ENCODE results near the gene CIB1. TPM values are rescaled to one million over a fixed set of nuclear protein-coding genes. Genes with fewer than 3 reads are reported as not detected.

CIB1 gene
- total RNA-seq, 1 experiment from 2014 or later = 23.0 TPM

- Histone ChIP-seq H3K4me1 (ENCODE audit: insufficient read depth, low read length) (no peaks in the 10 kb centered on the region), H3T11ph (ENCODE audit: low read length) (no peak overlapping the region), H3K4ac (ENCODE audit: low read depth, low read length) (no peak overlapping the region), H3K56ac (ENCODE audit: insufficient read length, low read depth, low read length) (no peak overlapping the region), H3K18ac (ENCODE audit: insufficient read length, low read depth, low read length) (no peak overlapping the region), H4K5ac (ENCODE audit: insufficient read length, low read depth, low read length) (no peak overlapping the region), H3K79me1 (ENCODE audit: insufficient read depth, low read depth, low read length, poor library complexity, severe bottlenecking) (no peaks in the 10 kb centered on the region), H3K27me3 (ENCODE audit: insufficient read depth, low read length) (no peaks in the 10 kb centered on the region), H3K23ac (ENCODE audit: insufficient read length, low read depth, low read length) (no peak overlapping the region), H4K91ac (ENCODE audit: insufficient read length, low read depth, low read length) (no peak overlapping the region), H2BK20ac (ENCODE audit: low read depth, low read length, poor library complexity, severe bottlenecking) (no peak overlapping the region), H2BK5ac (ENCODE audit: insufficient read length, low read length) (no peak overlapping the region), H2AK5ac (ENCODE audit: insufficient read length, low read length) (no peak overlapping the region), H4K20me1 (ENCODE audit: control insufficient read depth, insufficient read depth, insufficient read length) (no peaks in the 10 kb centered on the region), H3K4me2 (ENCODE audit: insufficient read depth, insufficient read length, low read length) (peak overlapping the region; percentile 54), H3K14ac (ENCODE audit: insufficient read depth, low read length) (peak overlapping the region; percentile 30; the same call in 1 of the 2 replicates), H2AFZ (ENCODE audit: low read length) (no peak overlapping the region), H3K79me2 (ENCODE audit: insufficient read depth, low read length) (no peaks in the 10 kb centered on the region), H3K27ac (ENCODE audit: insufficient read length, low read depth, low read length) (no peak overlapping the region), H2BK120ac (ENCODE audit: low read depth, low read length, poor library complexity, severe bottlenecking) (no peak overlapping the region), H3K9me3 (ENCODE audit: control insufficient read depth, low read depth, low read length) (no peaks in the 10 kb centered on the region), H2BK15ac (ENCODE audit: low read depth, low read length) (no peak overlapping the region), H3K23me2 (ENCODE audit: insufficient read length, low read depth, low read length, poor library complexity, severe bottlenecking) (peaks cover 4% of the 10 kb centered on the region), H3K9ac (ENCODE audit: extremely low read depth, insufficient read length, low read length) (no peak overlapping the region), H4K8ac (replicated peaks; ENCODE audit: insufficient read length, low read depth, low read length) (no peak overlapping the region), H2BK12ac (ENCODE audit: insufficient read length, low read depth, low read length) (no peak overlapping the region)
- peak; percentile 76 for DNase-seq
- H3K36me3 Mint-ChIP-seq (ENCODE audit: insufficient read depth in 1 of 3, low read depth in 3 of 3) = no peaks in the 10 kb centered on the region; a peak in 1 of 7 replicates
- H3K4me3 Mint-ChIP-seq = peak overlapping the region; percentile 64 to 83
- H3K27me3 Mint-ChIP-seq (ENCODE audit: low read depth) = no peaks in the 10 kb centered on the region
- H3K4me1 Mint-ChIP-seq = peaks cover 17 to 23% of the 10 kb centered on the region in 2 experiments
- WGBS (ENCODE audit: extremely low coverage, insufficient read length, low lambda C conversion rate) = no CpG with 5 or more reads among the region's 67 CpGs
- no peaks in the 10 kb centered on the region for H3K9me3 Mint-ChIP-seq
- H3K27ac Mint-ChIP-seq = peak overlapping the region in 2 of 3 experiments; percentile 34 to 78; a peak in 2 of 7 replicates
- TF ChIP-seq CTCF (conservative IDR thresholded peaks at IDR 0.05) = no peak; the same call in 2 of the 3 replicates
Measured at GRCh38 chr15:90184786-90185704, 48.7 kb downstream of the CIB1 start.

Data from H9 (cell line).